Ureter (tissue), 1 donor: ENCODE measurements around the gene RNF20. TPM values are rescaled to one million over a fixed set of nuclear protein-coding genes. Genes with fewer than 3 reads are reported as not detected.
"Not testable (repeated sequence)": the region's sequence is repeated elsewhere in the genome, so short reads cannot be mapped to it uniquely, and the experiment has no call there.

Experiments used
- DNase-seq: peaks from one replicate; pipeline ENCODE4 v3.0.0-alpha.2; 2020; ENCODE audit warnings: low spot score
- total RNA-seq: library from RNA; stranded (reverse); gene quantifications from one replicate; pipeline ENCODE4 v1.2.4, GENCODE V29; 2023
- donor health status: DM: yes; HTN: yes; CAD: no.

The RNF20 gene
- total RNA-seq, 1 donor from 2014 or later = 41.4 TPM

DNA sequence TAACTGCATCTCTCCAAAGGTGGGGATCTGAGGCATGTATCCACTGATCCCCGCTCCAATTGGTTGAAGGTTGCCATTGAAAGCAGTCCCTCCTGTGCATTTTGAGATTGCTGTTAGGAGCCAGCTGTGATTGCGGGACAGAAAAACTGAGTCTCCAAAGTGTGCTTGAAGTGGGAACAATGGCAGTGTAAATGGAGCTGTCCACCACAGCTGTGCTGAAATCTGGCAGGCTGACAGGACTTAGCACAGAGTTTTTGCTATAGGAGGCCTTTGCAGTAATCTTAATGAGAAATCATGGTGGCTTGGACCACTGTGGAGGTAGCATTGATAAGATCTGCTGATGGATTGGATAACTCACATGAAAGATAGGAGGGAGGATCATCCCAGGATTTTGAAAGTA is 3.3 kb downstream of the RNF20 start:
- DNase-seq = no peak

DNA sequence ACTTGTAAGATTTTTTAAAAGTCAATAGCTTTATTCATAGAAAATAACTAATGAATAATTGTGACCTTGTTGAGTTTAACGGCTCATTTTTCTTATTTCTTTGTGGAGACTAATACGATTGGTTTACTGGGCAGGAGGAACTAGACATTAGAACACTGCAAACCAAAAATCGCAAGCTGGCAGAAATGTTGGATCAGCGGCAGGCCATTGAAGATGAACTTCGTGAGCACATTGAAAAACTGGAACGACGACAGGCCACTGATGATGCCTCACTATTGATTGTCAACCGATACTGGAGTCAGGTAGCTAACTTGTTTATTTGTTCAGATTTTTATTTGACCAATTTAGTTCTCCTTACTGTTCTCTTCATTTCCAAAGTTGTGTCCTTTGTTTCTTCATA is 6.4 kb downstream of the RNF20 start:
- no peak for DNase-seq

DNA sequence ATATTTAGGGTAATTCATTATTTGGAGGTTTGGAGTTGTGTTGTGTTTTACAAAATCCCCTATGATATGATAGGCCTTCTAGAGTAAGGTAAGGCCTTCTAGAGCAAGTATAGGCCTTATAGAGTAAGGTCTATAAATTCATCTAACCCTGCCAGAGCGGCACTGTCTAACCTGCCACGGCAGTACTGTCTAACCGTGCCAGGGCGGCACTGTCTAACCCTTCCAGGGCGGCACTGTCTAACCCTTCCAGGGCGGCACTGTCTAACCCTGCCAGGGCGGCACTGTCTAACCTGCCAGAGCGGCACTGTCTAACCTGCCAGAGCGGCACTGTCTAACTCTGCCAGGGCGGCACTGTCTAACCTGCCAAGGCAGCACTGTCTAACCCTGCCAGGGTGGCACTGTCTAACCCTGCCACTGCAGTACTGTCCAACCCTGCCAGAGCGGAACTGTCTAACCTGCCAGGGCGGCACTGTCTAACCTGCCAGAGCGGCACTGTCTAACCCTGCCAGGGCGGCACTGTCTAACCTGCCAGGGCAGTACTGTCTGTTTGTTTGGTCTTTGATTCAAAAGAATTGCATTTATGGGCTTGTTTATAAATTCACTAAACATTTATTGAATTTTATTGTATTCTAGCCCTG is 9.6 kb downstream of the RNF20 start:
- no peak for DNase-seq

DNA sequence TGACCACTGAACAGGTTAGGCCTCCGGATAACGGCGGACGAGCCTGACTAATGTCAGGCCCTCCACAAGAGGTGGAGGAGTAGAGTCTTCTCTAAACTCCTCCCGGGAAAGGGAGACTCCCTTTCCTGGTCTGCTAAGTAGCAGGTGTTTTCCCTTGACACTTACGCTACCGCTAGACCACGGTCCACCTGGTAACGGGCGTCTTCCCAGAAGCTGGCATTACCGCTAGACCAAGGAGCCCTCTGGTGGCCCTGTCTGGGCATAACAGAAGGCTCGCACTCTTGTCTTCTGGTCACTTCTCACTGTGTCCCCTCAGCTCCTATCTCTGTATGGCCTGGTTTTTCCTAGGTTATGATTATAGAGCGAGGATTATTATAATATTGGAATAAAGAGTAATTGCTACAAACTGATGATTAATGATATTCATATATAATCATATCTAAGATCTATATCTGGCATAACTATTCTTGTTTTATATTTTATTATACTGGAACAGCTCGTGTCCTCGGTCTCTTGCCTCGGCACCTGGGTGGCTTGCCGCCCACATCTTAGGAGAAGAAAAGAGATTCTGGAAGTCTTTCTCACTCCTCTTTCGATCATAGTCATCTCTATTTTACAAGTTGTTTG is 15.9 kb downstream of the RNF20 start:
- not testable (repeated sequence) for DNase-seq

DNA sequence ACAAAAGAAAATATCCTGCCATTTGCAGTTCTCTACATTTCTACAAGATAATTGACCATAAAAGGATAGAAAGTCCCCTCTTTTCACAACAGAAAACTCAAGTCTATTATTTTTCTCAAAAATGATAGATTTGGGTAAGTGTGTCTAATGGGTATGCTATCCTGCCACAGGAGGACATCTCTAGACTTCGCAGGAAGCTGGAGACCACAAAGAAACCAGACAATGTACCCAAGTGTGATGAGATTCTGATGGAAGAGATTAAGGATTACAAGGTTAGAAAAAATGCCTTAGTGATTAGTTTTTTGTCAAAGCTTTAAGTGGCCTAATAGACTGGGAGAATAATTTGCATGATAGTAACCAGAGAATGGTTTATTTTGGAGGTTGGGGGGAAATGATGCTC is 28.1 kb downstream of the RNF20 start:
- DNase-seq = no peak

DNA sequence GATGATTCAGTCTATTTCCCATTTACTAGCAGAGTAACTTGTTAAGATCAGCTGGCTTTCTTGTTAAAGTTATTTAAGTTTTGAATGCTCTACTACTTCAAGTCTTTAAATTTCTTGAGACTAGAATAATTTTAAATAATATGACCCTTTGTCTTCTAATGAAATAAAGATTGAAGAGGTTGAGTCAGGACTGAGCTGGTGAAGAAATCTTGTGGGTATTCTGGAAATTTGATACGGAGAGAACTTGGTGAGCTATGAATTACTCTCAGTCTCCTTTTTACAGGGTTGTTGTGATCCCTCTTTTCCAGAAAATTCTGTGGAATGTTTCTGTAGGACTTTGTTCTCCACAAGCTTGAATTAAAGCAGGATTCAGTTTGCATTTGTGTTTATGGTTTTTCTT is 29.3 kb downstream of the RNF20 start:
- no peak for DNase-seq

DNA sequence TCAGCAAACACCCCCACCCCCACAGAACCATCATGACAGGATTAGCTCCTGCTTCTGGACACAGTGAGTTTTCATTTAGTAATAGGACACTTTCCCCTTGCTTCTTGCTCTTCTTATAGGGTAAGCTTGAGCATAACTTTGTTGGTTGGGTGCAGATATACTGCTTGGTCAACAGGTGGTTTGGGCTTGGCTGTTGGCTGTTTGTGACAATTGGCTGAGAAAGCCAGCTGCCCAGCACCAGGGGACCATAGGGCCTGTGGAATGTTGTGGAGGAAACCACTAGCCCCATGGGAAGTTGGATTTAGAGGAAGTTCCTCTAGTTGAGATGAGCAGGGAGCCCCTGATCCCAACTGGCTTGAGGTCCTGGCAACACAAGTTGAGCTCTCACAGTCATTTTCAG is 30.6 kb downstream of the RNF20 start:
- DNase-seq = no peak

DNA sequence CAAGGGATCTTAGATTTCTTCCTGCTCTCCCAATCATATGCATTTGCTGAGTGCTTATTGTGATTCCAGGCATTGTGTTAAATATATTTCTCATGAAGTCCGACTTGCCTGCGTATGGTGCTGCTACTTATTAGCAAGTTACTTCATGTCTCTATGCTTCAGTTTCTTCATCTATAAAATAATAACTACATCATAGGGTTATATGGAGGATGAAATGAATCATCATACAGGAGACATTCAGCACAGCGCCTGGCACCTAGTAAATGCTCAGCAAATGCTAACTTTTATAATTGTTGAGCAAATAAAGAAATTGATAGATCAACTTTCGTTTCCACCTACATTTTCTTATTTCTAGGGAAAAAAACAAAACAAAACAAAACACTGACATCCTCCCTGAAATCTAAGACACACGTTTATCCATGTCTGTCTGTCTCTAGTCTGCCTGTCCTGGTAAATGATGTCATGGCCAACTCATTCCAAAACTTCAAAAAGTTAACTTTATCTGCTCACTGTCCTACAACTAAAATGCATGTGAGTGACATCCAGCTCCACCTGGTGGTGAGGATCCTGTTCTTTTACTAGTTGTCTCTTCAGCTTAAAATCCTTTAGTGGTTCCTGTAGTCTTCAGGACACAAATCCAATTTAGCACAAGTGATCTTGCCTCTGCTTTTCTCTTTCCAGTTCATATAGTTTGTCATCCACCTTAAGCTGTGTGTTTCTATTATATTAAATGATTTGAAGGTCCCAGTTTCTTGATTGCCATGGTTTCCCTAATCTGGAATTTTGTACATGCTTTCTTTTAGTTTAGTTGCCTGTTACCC is 33.5 kb downstream of the RNF20 start:
- DNase-seq = no peak

DNA sequence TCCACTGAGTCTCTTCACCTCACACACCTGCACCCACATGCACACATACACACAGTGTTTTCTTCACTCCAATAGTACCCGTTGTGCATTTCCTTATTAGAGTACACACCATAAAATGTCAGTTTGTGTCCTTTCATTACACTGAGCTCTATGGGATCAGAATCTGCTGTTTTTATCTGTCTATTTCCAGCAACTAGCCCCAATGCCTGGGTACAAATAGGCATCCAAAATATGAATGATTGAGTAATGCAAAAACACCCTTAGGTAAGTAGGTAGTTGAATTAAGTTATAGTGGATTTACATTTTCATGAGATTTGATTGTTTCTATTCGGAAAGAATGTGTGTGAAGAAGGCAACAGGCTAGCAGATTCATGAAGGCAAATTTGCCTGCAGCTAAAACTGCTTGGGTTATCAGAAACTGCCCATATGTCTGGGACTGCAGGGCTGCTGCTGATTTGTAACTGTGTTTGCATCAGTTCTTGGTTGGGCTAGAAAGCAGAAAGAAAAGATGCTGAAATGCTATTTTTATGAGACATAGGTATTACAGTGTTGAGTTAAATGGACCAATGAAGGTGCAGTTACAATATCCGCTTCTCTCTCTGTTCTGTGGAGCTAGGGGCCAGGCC is 34.2 kb downstream of the RNF20 start:
- no peak for DNase-seq

DNA sequence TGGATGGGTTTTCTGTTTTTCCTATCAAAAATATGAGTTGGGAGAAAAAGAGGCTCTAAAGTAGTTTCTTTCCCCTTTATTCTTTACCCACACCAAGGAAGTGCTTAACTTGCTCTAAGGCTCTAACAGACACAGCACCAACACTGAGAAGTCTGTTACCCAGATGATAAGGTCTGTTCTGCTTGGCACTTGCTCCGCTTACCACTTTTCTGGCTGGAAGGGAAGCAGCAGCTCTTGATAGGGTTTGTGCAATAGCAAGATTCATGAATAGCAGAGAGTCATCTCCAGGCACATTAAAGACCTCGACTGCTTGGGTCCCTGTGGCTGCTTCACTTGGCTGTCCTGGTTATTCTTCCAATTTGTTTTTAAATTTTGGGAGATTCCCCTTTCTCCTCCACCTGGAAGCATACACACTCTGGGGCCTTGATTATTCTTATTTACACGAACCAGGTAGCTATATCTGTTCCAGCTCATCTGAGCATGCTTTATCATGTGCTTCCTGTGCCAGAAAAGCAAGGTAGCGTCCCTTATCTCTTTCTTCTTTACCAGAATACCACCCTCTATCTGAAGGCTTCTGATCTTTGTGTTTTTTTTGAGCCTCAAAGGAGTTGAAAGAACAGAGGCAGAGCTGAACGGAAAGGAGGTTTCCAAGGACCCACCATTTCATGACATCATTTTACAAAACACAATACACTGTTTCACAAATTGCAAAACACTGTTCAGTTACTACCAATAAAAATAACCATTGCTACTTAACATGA is 36.3 kb downstream of the RNF20 start:
- no peak for DNase-seq

DNA sequence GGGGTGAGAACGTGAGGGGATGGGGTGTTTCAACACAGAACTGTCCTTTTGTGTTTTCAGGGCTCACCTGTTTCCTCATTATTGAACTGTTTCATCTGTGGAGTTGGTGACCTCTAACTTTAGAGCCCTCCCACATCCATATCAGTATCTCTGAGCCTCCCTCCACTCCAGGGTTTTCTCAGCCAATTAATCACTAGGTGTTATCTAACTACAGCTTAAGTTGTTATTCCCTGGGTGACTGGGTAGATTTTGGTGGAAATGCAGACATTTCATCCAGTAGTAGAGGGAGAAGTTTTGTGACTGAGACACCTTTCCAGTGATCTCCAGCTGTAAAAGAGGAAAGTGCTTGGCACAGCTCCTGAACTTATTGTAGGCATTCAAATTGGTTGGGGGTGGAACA is 37.5 kb downstream of the RNF20 start:
- no peak for DNase-seq

DNA sequence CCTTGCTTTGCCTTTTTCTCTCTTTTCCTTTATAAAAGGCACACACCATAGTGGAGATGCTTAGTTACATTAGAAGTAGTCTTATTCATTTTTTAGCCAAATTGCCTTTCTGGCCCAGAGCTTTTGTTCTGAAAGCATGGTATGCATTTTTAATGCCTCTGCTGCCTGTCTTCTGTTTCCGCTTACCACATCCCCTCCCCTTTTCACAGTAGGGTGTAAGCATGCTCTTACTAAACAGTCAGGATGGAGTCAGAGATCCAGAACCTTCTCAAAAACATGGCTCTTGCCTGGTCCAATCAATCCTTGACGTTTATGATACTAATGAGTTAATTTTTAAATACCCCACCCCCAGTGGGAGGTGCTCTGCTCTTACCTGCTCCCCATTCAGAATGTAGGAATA is 38.7 kb downstream of the RNF20 start:
- DNase-seq = no peak

DNA sequence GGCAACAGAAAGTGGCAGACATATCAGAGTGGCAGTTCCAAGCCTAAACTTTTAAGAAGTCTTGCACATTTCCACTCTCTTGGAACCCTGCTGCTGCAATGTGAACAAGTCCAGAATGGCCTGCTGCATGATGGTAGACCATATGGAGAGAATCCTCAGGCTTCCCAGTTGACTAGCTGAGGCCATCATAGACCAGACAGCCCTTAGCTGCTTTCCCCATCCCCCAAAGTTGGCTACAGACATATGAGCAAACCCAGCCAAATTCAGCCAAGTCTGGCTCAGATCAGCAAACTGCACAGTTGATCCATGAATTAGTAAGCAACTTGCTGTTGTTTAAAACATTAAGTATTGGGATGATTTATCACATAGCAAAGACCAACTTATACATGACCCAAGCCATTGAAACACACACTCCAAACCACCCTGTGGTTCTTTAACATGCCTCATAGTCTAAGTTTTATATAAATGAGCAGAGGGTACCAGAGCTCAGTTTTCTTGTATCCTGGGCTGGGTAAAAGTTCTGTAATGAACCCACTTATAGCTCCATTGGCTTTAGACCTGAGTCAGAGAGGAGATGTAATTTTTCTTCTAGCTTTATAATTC is 41.2 kb downstream of the RNF20 start:
- DNase-seq = no peak

DNA sequence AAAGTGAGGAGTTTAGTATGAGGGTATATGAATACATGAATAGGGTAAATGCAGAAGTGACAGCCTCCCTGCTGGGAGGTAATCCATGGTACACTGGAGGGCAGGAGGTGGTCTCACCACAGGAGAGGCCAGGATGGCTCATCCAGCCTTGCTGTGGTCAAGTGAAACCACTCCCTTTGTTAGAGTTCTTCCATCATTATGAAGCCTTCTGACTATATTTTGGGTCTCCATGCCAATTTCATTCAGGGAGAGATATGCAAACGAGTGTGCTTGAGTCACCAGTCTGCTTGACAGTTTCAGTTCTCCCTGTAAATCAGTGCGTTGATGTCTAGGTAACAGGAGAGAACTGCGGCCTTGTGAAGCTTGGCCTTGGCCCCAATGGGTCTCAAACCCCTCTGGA is 44.7 kb downstream of the RNF20 start:
- DNase-seq = no peak

DNA sequence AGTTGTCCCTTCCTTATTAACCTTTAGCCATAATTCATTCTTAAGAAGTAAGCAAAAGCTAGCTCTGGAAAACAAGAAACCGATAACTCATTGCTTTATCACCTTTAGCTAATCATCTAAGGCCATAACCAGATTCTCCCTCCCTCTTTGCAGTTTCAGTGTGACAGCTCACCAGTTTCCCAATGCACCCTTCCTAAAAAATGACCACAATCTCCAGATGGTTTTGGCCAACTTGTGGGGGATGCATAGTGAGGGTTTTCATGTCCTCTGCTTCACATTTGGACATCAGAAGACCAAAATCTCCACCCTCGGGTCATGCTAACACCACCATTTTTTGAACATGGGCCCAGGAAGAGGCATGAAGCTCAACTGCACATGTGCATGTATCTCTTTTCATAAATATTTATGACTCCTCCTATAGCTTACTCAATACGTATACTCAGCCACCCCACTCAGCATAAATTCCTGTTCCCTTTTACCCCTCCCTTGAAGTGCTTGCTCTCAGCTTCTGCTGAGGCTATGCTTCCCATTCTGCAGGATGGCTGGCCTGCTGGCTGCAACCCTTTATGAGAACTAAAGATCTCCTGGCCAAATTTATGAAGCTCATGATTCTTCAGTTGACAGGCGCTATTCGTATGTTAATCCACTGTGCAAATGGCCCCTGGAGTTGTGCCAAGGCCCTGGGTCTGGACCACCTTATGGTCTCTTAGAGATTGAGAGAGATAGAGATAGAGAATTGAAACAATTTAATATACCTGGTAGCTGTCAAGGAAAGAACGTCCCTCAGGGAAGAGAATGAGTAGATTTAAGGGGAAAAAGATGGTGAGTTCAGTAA is 46.3 kb downstream of the RNF20 start:
- DNase-seq = no peak

DNA sequence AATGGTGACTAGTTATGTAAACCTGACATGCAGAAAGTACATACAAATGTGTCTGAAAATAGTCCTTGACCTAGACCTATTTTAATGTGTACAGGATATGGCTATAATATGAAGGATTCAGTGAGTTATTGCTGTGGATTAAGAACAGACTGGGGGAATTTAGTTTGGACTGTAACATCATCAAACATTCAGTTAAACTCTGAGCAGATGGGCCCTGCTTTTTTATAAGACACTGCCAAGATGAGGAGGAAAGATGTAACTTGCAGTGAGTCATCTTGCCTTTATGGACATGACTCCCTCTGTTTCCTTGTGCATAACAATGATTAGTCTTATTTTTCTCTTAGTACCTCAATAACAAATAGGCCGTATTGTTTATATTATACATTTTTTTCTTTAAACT is 48.9 kb downstream of the RNF20 start:
- no peak for DNase-seq

DNA sequence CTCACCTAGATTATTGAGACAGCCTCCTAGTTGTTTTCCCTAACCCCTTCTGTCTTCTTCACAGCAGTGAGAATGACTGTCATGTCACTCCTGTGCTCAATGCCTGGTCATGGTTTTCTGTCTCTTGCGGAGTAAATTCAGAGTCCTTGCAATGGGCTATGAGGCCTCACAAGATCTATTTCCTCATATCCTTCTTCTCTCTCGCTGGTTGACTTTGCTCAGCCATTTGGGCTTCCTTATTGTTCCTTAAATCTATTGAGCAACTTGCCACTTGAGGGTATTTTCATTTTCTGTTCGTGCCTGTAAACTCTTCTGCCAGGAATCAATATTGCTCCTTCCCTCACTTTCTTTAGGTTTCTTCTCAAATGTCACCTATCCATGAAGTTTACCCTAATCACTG is 52.1 kb downstream of the RNF20 start:
- no peak for DNase-seq

DNA sequence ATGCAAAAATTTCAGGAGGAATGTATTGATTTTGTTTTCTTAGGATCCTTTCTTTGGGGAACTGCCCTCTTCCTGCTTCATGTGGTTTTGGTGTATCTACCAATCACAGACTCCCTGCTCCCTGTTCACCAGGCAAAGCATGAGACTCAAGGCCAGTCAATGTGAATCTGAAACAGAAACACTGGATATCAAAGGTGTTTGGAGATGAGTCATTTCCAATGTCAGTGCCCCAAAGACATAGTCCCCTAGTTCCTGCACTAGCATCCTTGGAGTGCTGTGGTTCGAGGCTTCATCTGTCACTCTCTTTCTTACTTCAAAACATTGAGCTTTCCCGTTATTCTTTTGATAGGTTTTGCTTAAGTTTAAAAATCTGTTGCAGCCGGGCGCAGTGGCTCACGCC is 53.0 kb downstream of the RNF20 start:
- DNase-seq = no peak

DNA sequence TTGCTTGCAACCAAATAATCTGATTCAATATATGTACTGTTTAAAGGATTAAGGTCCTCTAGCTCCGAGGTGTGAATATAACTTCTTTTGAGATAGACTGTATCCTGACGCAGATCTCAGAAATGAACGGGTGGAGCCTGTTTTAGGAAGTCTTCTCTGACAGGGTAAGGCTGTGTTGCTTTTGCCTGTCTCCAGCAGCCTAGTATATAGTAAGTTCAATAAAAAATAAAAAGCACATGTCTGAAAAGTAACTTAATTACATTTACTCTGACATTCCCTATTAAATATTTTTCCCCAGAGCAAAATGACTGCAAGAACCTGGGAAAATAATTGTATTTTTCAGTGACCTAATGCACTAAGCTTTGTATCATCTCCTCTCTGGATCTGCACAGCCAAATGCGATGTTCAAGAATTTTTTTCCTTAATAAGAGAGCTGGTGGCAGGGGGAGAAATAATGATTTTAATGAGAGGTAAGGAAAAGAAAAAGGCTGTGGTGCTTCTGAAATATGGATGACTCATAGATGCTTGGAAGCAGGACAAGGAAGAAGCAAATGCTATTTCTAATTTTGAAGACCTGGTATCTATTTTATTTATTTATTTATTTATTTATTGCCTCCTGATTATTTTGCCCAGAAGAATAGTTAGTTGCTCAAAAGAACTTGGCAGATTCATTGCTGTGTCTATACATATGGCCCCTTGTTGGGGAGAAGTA is 53.8 kb downstream of the RNF20 start:
- no peak for DNase-seq

DNA sequence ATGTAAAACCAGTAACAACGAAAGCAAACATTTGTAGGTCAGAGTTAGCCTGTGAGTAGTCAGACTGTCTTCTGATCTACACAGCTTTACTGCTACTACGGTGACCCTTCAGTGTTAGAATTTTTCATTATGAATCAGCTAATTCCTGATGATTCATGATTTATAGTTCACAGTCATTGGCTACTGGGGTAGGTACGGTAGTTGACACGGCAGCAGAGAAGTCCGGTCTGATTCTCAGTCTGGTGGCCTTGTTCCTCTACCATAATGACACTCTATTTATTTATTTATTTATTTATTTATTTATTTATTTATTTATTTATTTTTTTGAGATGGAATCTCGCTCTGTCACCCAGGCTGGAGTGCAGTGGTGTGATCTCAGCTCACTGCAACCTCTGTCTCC is 56.4 kb downstream of the RNF20 start:
- not testable (repeated sequence) for DNase-seq
